Smooth muscle cell (in vitro differentiated cells): Measurements from ENCODE around the gene APOL5. TPM values are rescaled to one million over a fixed set of nuclear protein-coding genes. Genes with fewer than 3 reads are reported as not detected.
"Not testable (repeated sequence)": the region's sequence is repeated elsewhere in the genome, so short reads cannot be mapped to it uniquely, and the experiment has no call there.

ENCODE experiments used
- DNase-seq: peaks from one replicate; lab custom pipeline; 2025; ENCODE audit not compliant: unreplicated experiment; lab: John Stamatoyannopoulos, UW
- H2AFZ ChIP-seq: fragments of 200-600 bp; sonication (generic); 2 replicates; pipeline ENCODE4 v1.6.0; 2016; ENCODE audit warnings: antibody characterized with exemption, low read depth, mild to moderate bottlenecking
- H3F3A ChIP-seq: fragments of 200-600 bp; sonication (generic); 2 replicates; pipeline ENCODE4 v1.6.0; 2017; ENCODE audit warnings: antibody characterized with exemption, low read depth
- H3K27ac ChIP-seq: fragments of 200-600 bp; sonication (generic); 2 replicates; pipeline ENCODE4 v1.5.1; 2016; ENCODE audit warnings: low read depth, mild to moderate bottlenecking
- H3K27me3 ChIP-seq: fragments of 200-600 bp; sonication (generic); 2 replicates; pipeline ENCODE4 v1.6.1; 2016; ENCODE audit warnings: low read depth, mild to moderate bottlenecking
- H3K36me3 ChIP-seq: fragments of 200-600 bp; sonication (generic); 2 replicates; pipeline ENCODE4 v1.5.1; 2016; ENCODE audit warnings: low read depth
- H3K4me1 ChIP-seq: fragments of 200-600 bp; sonication (generic); 2 replicates; pipeline ENCODE4 v1.5.1; 2016; ENCODE audit warnings: low read depth
- H3K4me2 ChIP-seq: fragments of 200-600 bp; sonication (generic); 2 replicates; pipeline ENCODE4 v1.6.0; 2016; ENCODE audit warnings: mild to moderate bottlenecking
- H3K4me3 ChIP-seq: fragments of 200-600 bp; sonication (generic); 2 replicates; pipeline ENCODE4 v1.5.1; 2016; ENCODE audit warnings: mild to moderate bottlenecking
- H3K79me2 ChIP-seq: fragments of 200-600 bp; sonication (generic); 2 replicates; pipeline ENCODE4 v1.6.0; 2016; ENCODE audit warnings: low read depth, mild to moderate bottlenecking
- H3K9ac ChIP-seq: fragments of 200-600 bp; sonication (generic); 2 replicates; pipeline ENCODE4 v1.6.0; 2016; ENCODE audit warnings: low read depth
- H3K9me3 ChIP-seq: fragments of 200-600 bp; sonication (generic); replicated peaks from 2 replicates; pipeline ENCODE4 v1.5.1; 2016; ENCODE audit warnings: low read depth
- H4K20me1 ChIP-seq: fragments of 200-600 bp; sonication (generic); 2 replicates; pipeline ENCODE4 v1.6.0; 2016; ENCODE audit warnings: low read depth
- WGBS: methylation state at CpG from one replicate; pipeline ENCODE4 v1.1.7; 2016; ENCODE audit warnings: low lambda C conversion rate; 5-methylcytosine and 5-hydroxymethylcytosine counted together
- polyA plus RNA-seq: library from polyadenylated mRNA; unstranded; fragments of >200 nt; fragmentation: Nextera tagmentation; extraction: Ambion mirVana; gene quantifications from 2 replicates; pipeline ENCODE4 v1.2.1, GENCODE V29; 2016
- total RNA-seq: library from RNA; depleted of rRNA; stranded (reverse); fragments of >200 nt; gene quantifications from 2 replicates; pipeline ENCODE4 v1.2.3, GENCODE V29; 2014
- TF ChIP-seq, protein P1 (sequence below): fragments of 200-600 bp; sonication (generic); IDR thresholded peaks from 2 replicates; pipeline ENCODE4 v1.5.1; 2017; ENCODE audit warnings: borderline replicate concordance, mild to moderate bottlenecking, antibody characterized with exemption; ENCODE audit not compliant: insufficient read depth, poor library complexity, severe bottlenecking

Gene APOL5
- total and polyA plus RNA-seq, 2 experiments from 2014 or later, result not detected

DNA sequence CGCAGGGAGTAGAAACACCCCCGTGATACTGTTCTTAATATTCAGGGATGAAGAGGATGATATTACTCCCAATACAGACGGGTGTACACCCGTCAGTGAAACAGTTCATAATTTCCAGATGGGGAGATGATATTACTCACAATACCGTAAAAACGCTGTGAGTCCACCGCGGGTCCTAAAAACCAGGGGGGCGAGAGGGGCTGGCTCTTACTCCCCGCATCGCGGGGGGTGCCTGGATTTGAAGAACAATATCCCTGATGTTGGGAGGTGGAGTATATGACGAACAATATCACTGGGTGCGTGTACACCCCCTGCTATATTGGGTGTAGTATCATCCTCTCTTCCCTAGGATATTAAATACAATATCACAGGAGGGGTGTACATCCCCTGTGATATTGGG lies 20.5 kb upstream of the APOL5 start:
- Histone ChIP-seq H3K79me2 (no peaks in the 10 kb centered on the region), H3F3A (no peaks in the 10 kb centered on the region), H3K4me3 (no peak overlapping the region), H3K36me3 (no peaks in the 10 kb centered on the region), H3K27me3 (peaks cover 11% of the 10 kb centered on the region), H3K9me3 (no peaks in the 10 kb centered on the region), H3K27ac (no peak overlapping the region), H3K9ac (no peak overlapping the region), H2AFZ (no peak overlapping the region), H3K4me1 (no peaks in the 10 kb centered on the region), H4K20me1 (no peaks in the 10 kb centered on the region), H3K4me2 (no peak overlapping the region)
- DNase-seq, result no peak
- WGBS, result 84% methylated on average over 14 of the region's 14 CpGs
- TF ChIP-seq, protein P1, sequence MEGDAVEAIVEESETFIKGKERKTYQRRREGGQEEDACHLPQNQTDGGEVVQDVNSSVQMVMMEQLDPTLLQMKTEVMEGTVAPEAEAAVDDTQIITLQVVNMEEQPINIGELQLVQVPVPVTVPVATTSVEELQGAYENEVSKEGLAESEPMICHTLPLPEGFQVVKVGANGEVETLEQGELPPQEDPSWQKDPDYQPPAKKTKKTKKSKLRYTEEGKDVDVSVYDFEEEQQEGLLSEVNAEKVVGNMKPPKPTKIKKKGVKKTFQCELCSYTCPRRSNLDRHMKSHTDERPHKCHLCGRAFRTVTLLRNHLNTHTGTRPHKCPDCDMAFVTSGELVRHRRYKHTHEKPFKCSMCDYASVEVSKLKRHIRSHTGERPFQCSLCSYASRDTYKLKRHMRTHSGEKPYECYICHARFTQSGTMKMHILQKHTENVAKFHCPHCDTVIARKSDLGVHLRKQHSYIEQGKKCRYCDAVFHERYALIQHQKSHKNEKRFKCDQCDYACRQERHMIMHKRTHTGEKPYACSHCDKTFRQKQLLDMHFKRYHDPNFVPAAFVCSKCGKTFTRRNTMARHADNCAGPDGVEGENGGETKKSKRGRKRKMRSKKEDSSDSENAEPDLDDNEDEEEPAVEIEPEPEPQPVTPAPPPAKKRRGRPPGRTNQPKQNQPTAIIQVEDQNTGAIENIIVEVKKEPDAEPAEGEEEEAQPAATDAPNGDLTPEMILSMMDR, result no peak

DNA sequence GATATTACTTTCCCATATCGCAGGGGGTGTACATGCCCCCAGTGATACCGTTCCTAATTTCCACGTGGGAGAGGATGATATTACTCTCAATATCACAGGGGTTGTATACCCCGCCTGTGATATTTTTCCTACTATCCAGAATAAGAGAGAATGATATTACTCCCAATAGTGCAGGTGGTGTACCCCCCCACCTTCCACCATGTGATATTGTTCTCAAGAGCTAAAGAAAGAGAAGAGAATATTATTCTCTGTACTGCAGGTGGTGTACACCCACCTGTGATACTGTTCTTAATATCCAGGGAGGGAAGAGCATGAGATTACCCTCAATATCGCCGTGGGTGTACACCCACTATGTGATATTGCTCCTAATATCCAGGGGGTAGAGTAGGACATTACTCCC lies 17.8 kb upstream of the APOL5 start:
- not testable (repeated sequence) for H3K4me2 ChIP-seq, H3F3A ChIP-seq, H3K27ac ChIP-seq, H2AFZ ChIP-seq, DNase-seq, H3K4me1 ChIP-seq, H4K20me1 ChIP-seq, H3K4me3 ChIP-seq, H3K36me3 ChIP-seq, H3K9me3 ChIP-seq, H3K79me2 ChIP-seq, H3K9ac ChIP-seq
- H3K27me3 ChIP-seq, result peaks cover 11% of the 10 kb centered on the region
- 86% methylated on average over 6 of the region's 6 CpGs for WGBS

DNA sequence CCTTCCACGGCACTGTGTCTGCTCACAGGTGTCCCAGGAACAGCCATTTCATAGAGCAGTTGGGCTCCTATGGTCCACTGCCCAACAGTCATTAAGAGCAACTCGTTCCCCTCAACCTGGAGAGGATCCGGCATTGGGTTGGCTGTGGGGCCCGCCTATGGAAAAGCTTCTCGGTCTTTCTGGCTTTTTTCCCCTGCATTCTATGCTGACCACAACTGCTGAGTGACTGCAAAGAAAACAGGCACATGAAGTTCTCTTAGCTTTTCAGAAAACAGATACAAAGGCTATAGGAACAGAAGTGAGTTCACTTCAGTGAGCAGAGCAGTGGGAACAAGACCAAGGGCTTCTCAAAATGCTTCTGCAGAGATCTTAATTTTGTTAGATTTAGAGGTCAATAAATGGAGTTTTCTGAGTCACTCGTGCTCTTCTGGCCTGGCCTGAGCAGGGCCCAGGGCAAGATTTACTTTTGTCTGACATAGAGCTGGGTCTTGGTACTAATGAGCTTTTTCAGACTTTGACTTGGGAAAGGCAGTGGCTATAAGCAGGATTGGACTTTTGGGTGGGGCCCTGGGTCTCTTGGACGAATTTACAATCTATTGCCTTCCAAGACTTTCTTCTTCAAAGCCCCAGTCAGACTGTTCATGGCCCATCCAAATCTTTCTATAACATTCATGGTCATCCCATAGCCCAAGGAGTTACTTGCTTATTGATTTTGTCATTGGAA lies 13.6 kb upstream of the APOL5 start:
- no peaks in the 10 kb centered on the region for H3F3A ChIP-seq
- H3K4me3 ChIP-seq, result no peak overlapping the region
- H2AFZ ChIP-seq, result no peak overlapping the region
- no peak overlapping the region for H3K9ac ChIP-seq
- DNase-seq, result no peak
- peaks cover 11% of the 10 kb centered on the region for H3K27me3 ChIP-seq
- no peaks in the 10 kb centered on the region for H3K36me3 ChIP-seq
- no peaks in the 10 kb centered on the region for H3K9me3 ChIP-seq
- no peak overlapping the region for H3K4me2 ChIP-seq
- TF ChIP-seq, protein P1, result no peak
- no peaks in the 10 kb centered on the region for H4K20me1 ChIP-seq
- 73% methylated on average over 7 of the region's 7 CpGs for WGBS
- no peak overlapping the region for H3K27ac ChIP-seq
- H3K4me1 ChIP-seq, result no peaks in the 10 kb centered on the region
- H3K79me2 ChIP-seq, result no peaks in the 10 kb centered on the region

DNA sequence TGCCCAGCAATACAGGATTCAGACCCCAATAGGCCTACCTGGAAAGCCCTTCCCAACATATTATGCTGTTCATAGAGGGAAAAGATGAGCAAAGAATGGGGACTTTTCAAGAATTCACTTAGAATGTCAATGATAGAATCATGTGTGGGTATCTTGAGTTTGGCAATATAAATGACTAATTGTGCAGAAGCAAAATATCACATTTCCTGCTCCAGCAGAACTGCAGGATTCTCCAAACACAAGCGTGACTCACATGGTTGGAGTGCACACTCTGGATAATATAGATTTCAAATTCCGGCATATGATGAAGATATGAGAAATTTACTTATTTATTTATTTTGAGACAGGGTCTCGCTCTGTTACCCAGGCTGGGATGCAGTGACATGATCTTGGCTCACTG lies 12.5 kb upstream of the APOL5 start:
- no peak for DNase-seq
- H3K4me3 ChIP-seq, result no peak overlapping the region
- H3K4me1 ChIP-seq, result no peaks in the 10 kb centered on the region
- H2AFZ ChIP-seq, result no peak overlapping the region
- no peaks in the 10 kb centered on the region for H3K79me2 ChIP-seq
- H3K27me3 ChIP-seq, result peaks cover 11% of the 10 kb centered on the region
- H3F3A ChIP-seq, result no peaks in the 10 kb centered on the region
- H4K20me1 ChIP-seq, result no peaks in the 10 kb centered on the region
- no peak overlapping the region for H3K9ac ChIP-seq
- no peak overlapping the region for H3K27ac ChIP-seq
- H3K36me3 ChIP-seq, result no peaks in the 10 kb centered on the region
- 46% methylated on average over 3 of the region's 3 CpGs for WGBS
- TF ChIP-seq, protein P1, result no peak
- H3K9me3 ChIP-seq, result no peaks in the 10 kb centered on the region
- H3K4me2 ChIP-seq, result no peak overlapping the region
